ENCODE results near the gene FNDC3B. TPM values are rescaled to one million over a fixed set of nuclear protein-coding genes. Genes with fewer than 3 reads are reported as not detected.
"Not testable (repeated sequence)": the region's sequence is repeated elsewhere in the genome, so short reads cannot be mapped to it uniquely, and the experiment has no call there.

FNDC3B gene
- total RNA-seq, 1 donor from 2014 or later = 19.3 TPM

DNA sequence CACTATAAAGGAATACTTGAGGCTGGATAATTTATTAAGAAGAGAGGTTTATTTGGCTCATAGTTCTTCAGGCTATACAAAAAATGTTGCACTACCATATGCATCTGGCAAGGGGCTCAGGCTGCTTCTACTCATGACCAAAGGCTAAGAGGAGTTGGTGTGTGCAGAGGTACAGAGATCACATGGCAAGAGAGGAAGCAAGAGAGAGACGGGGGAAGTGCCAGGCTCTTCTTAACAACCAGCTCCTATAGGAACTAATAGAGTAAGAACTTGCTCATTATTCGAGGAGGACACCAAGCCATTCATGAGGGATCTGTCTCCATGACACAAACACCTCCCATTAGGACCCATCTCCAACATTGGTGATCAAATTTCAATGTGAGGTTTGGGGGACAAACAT, 6.0 kb upstream of the FNDC3B start:
- DNase-seq = no peak

DNA sequence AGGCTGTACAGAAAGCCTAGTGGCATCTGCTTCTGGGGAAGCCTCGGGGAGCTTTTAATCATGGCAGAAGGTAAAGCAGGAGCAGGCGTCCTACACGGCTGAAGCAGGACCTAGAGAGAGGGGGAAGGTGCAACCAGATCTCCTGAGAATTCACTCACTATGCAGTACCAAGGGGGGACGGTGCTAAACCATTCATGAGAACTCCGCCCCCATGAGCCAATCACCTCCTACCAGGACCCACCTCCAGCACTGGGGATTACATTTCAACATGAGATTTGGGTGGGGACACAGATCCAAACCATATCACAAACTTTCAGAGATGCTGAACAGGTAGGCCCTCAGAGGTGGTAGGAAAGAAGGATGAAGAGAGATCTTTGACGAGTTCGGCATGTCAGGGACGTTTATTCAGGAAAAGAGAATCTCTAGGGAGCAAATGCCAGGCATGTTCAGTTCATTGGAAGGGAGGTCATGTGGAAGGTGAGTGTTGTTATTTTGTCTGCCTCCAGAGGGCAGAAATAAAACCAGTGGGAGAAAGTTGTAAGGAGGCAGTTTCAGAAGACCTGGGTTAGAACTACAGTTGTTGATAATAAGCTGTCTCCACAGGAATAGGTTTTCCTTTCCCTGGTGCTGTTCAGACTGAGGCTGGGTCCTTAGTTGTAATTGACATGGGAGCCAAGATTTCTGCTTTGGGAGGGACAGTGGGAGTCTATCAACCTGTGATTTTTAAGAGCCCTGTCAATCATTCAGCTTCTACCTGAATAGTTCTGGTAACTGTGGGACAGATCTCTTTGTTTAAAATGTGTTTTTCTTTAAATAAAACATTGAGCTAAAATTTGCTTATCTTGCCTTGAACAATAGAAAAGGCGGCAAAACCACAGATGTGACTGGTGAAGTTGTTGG, 4.3 kb upstream of the FNDC3B start:
- no peak for DNase-seq

DNA sequence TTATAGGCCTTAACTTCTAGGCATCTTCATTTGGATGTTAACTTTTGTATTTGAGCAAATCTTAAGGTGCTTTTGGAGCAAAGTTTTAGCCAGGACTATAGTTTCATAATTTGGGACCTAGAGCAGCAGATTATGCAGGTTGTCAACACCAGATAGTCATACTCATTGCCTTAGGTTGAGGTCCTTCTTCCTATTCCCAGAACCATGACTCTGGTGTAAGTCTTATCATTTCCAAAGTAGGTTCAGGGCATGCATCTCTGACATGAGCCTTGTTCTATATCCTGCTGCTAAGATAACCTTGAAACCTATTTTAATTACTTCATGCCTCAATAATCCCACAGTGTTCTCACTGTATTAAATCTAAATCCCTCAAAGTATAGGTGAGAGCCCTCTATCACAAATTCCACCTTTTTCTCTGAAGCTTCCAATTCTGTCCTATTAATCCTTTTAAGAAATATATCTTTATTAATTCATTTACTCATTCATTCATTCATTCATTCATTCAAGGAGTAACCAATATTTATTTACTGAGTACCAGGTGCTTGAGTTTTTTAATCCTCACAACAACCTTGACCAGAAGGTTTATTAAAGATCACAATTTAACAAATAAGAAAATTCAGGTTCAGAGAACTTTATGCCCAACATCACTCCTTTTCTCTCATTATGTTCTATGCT, 2.7 kb upstream of the FNDC3B start:
- DNase-seq = no peak

DNA sequence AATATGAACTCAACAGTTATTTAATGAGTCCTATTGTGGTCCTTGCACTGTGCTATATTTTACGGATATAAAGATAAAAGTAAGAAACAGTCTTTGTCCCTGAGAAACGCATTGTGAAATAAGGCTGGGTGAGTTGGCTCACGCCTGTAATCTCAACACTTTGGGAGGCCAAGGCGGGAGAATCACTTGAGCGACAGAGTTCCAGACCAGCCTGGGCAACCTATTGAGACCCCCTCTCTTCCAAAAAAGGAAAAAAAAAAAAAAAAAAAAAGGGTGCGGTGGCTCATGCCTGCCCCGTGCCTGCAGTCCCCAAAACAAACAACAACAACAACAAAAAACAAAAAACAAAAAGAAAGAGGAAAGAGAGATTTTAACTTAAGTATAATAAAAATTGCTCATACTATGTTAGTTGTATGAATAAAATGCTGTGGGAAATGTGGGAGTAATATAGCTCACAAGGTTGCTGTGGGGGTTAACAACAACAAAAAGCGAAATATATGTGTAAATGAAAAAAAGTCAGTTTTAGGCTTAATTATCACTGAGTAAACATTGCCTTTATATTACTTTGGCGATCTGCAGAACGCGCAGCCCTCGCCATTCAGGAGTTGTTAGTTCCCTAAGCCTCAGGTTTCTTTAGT, 461 bp upstream of the FNDC3B start:
- DNase-seq = no peak

DNA sequence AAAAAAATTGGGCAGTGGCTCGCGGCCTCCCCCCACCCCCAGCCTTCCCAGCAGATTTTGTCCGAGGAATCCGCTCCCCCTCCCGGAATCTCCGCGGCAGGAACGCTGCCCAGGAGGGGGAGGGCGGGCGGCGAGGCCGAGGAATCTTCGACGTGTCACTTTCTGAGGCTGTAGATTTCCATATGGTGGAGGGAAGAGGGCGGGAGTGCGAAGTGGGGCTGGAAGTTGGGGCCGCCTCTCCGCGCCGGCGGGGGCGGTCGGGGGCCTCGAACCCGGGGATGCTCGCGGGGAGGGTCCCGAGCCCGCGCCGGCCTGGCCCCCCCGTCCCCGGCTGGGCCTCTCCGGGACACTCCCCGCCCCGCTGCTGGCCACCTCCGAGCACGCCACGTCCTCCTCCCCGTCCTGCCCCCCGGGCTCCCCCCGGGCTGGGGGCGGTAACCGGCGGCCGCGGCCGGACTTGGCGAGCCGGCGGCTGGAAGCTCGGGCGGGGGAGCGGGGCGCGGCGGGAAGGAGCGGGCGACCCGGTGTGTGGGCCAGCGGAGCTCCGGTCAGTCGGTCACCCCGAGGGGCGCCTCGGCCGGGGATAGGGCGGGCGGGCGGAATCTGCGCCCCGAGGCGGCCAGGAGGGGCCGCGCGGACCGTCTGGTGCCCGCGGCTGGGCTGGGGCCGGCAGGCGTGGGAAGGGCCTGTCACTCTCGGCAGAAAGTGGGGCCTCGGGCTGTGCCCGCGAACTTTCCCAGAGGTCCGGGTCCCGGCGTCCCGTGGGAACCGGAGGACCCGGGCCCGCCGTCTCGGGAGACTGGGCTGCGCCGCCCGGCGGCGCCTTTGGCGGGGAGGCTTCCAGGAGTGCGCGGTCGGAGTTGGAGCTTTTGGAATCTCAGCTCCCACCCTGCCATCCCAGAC, 951 bp downstream of the FNDC3B start:
- peak; percentile 54 for DNase-seq

DNA sequence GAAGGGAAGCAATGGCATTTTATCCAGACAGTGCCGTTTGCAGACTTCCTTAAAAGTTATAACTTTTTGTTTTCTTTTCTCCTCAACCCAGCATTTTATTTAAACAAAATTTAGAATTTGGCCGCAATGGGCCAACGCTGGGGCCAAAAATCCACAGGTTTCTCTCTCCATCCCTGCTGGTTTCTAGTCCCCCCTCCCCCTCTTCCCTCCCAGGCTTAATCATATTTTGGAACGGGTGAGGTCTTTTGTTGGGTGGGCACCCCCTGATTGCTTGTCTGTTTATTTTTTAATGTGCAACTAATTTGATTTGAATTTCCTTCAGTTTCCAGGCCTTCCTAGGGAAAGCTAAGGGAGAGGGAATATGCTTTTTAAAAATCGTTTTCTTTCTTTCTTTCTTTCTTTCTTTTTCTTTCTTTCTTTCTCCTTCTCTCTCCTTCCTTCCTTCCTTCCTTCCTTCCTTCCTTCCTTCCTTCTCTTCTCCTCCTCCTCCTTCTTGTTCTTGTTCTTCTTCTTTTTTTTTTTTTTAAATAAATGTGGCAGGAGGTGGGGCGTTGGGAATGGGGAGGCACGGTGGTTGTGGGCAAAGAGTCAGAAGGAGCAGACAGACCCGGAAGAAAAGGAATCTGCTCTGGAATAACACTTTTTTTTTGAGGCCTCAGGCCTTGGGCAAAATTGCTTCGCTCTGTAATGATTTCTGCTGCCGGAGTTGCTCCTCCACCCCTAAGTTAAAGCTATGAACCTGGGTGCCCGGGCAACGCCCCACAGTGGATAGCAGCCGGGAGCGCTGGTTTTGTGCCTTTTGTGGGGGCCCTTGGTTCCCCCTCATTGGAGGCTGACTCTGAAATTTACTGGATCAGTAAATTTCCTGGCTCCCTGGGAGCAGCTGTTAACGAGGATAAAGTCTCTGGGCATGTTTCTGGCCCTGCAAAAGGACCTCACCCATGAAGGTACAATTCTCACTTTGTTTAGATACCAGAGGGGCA, 1.9 kb downstream of the FNDC3B start:
- DNase-seq = no peak

DNA sequence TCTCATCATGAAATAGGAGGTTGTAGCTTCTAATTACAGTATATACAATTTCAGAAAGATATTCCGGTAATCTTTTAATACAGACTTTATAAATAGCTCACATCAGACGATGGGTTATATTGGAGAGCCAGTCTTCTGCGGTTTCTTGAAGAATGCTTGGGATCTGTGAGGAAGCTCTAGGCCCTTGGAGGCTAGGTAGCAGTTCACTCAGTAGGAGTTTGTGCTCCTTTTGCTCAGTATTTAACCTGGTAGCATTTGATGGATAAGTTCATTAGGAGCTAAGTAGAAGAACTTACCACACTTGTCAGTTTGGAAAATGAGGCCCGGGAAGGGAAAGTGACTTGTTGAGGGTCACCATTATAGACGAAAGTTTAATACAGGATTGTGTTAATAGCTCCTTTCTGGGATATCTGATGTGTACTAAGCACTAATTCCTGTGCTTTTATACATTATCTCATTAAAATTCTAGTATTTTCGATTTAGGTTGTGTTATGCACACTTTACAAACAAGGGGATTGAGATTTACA, 2.8 kb downstream of the FNDC3B start:
- DNase-seq = no peak

DNA sequence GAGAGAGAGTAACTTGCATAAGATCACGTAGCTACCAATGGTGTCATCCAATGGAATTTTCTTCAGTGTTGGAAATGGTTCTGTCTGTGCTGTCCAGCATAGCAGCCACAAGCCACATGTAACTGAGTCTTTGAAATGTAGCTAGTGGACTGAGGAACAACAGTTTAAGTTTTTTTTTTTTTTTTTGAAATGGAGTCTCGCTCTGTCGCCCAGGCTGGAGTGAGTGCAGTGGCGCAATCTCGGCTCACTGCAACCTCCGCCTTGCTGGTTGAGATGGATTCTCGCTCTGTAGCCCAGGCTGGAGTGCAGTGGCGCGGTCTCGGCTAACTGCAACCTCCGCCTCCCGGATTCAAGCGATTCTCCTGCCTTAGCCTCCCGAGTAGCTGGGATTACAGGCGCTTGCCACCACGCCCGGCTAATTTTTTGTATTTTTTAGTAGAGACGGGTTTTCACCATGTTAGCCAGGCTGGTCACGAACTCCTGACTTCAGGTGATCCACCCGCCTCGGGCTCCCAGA, 3.3 kb downstream of the FNDC3B start:
- not testable (repeated sequence) for DNase-seq

DNA sequence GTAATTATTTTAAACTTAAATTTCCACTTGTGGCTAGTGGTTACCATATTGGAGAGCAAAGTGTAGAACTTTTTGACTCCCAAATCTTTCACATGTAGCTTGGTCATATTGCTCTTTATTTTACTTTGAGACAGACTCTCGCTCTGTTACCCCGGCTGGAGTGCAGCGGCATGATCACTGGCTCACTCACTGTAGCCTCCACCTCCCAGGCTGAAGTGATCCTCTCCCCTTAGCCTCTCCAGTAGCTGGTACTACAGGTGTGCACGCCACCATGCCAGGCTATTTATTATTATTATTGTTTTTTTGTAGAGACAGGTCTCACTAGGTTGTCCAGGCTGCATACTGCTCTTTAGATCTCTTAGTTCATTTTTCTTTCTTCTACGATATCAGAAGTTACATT, 3.9 kb downstream of the FNDC3B start:
- DNase-seq = no peak

DNA sequence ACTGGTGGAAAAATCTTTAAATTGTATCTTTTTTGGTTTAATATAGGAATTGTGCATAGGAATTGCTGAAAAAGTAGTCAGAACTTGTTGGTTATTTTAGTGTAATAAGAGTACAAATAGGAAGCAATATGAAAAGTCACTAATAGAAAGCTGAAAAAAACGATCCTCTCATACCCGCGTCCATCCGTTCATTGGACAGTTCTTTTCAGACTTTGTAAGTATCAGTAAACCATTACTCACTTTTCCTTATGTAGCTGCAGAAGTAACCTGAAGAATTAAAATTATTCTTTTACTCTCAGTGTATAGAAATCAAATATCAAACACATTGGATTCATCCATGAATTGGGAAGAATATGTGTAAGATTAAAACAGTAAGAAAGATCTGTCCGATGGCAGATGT, 4.4 kb downstream of the FNDC3B start:
- no peak for DNase-seq

DNA sequence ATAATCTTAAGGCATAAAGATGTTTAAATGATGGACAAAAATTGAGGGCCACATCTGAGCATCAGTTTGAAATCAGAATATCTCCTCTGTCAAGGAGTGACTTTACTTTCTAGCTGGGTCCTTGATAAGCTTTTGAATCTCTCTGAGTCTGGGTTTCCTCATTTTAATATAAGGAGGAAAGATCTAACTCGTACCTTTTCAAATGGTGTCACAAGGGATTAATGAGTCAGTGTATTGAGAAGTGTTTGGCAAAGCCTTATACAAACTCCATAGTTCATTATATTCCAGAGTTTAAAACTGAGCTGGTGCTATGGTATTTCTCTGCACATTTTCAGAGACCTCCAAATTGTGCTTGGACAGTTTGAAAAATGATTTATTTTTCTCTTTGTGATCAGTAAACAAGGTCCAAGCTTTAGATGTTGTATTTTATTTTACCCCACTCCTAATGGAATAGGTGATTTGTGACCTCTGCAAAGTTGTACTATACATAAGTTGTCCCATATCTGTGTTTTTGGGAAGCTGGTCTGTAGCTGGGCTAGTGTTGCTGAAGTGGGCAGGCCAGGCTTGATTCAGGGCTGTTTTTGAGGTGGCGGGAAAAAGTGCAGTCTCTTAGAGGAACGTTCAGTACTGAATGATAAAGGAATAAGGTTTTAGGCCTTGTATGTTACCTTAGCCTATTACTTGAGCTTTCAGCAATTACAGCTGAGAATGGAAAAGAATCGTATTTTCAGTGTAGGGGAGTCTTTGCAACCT, 5.6 kb downstream of the FNDC3B start:
- no peak for DNase-seq

DNA sequence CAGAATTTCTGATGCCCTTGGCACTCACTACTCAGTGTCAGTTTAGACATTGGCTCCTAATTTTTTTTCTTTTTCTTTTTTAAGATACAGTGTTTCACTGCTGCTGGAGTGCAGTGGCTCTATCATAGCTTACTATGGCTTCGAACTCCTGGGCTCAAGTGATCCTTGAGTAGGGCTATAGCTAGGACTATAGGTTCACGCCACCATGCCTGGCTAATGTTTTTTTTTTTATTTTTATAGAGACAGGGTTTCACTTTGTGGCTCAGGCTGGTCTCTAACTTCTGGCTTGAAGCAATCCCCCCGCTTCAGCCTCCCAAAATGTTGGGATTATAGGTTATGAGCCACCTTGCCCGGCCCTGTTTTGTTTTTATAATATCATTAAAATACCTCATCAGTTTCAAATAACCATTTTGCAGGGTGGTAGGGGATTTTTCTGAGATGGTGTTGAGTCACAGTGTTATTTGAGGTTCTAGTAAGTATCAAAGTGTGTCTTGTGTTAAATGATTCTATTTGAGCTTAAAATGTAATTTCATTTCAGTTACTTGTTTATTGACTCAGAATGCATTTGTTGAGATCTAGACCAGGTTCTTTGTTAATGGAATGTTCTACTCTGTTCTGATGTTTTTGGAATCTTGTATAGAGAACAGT, 7.0 kb downstream of the FNDC3B start:
- no peak for DNase-seq

DNA sequence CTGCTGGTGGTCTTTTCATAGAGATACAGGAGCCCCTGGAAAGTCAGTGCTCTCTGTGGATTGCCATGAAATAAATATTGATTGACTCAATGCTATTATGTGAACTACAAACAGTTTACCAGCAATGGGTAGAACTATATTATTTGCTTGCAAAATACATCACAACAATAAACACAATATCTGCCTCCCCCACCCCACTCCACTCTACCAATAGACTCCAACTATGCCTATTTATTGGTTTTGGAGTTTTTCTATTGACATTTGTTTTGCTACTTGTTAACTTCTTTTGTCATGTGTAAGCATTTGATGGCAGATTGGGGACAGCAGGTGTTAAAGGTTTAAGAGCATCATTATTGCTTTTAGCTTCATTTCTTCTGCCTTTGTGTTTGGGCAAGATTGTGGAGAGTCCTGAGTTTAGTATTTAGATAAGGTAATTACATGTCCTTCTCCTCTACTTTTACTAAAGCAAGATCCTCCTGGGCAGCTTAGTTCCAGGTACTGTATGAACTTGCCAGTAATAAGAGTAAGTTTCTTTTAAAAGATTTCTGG, 8.3 kb downstream of the FNDC3B start:
- no peak for DNase-seq

DNA sequence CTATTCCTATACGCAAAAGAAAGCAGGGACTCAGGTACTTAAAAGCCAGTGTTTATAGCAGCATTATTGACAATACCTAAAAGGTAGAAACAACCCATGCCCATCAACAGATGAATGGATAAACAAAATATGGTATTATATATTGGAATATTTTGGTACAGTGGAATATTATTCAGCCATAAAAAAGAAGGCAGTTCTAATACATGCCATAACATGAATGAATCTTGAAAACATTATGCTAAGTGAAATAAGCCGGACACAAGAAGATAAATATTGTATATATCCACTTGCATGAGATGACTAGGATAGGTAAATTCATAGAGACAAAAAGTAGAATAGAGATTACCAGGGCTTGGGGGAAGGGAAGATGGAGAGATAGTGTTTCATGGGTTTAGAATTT, 9.2 kb downstream of the FNDC3B start:
- DNase-seq = no peak

DNA sequence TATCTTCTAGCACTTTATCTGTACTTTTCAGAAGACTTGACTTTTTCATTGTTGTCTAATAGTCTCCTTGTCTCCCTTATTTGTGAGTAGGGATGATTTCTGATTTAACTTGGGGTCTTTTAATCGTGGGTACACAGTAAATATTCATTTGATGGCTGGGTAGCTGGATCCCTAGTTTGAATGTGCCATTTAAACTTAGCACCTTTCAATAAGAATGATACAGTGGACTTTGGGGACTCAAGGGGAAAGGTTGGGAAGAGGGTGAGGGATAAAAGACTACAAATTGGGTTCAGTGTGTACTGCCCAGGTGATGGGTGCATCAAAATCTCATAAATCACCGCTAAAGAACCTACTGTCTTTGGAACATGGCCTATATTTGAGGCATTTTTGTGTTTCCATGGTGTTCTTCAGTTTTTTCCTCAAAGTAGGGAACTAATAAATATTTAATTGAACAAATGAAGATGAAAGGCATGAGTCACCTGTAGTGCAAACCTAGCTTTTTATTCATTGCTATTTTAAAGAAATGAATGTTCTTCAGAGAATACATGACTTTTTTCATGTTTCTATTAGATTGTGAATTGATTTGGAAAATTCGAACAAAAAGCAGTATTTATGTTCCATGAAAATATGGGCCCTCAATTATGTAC, 12.1 kb downstream of the FNDC3B start:
- DNase-seq = no peak

DNA sequence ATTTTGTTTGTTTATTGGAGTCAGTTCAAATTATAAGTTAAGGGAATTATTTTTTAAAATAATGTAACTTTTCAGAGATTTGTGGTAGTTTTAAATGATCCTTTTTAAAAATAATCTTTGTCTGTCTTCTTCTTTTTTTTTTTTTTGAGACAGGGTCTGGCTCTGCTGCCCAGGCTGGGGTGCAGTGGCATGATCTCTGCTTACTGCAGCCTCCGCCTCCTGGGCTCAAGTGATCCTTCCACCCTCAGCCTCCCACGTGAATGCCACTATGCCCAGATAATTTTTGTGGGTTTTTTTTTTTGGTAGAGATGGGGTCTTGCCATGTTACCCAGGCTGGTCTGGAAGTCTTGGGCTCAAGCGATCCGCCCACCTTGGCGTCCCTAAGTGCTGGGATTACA, 12.6 kb downstream of the FNDC3B start:
- DNase-seq = no peak

DNA sequence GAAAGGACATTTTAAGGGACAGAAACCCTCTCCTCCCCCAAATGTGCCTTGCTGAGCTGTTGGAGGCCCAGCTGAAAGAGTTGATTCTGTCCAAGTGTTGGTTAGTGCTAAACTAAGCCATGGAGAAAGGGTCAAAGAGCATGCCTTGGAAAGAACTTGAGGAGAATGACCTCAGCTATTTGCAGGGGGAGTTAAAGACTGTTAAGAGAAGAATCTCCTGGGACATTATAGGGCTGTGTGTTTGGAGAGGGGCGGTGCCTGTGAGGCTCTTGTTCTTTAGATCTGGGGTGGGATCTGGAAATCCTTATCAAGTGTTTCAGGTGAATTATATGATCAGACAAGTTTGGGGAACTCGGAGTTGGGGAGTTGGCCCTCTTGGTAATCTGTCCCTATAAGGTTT, 13.0 kb downstream of the FNDC3B start:
- DNase-seq = no peak

DNA sequence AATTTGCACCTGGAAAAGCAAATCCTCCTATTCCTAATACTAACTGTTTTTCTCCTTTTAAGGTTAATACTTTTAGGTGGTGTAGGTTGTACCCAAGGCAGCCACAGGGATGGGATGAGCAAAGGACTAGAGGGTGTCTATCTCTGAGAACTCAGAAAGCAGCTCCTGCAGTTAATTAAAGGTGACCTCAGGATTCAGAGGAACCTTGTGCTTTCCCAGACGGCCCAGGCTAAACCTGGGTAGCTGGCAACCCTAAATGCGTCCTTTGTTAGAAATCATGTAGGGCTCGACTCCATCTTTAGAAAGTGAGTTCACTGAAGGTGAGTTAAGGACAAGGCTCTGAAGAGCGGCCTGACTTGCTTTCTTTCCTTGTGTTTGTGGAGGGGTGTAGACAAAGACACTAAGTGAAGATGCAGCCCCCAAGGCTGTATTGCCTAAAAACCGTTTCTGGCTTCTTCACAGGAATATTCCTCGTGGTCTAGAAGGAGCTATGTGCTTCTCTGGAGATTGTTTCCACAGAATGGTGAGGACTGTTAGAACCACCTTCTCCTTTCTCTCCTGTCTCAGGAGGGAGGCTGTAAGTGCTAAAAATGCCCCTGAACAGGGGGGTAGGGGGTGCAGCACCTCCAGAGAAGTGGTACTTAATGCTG, 14.9 kb downstream of the FNDC3B start:
- no peak for DNase-seq
